Measurements from ENCODE around the gene MAP3K4. TPM values are rescaled to one million over a fixed set of nuclear protein-coding genes. Genes with fewer than 3 reads are reported as not detected.

MAP3K4 gene
- total RNA-seq, result 25.5 to 34.1 TPM (median 33.2 TPM) in 3 replicates
- long read RNA-seq, full-length matches to known transcripts, result 9 of 15 reads
- long read RNA-seq, partial matches to known transcripts, result 5 of 15 reads
- long read RNA-seq, other reads (novel, unspliced or antisense), result 1 of 15 reads

- peaks cover 11% of the 10 kb centered on the region for H3K9me3 Mint-ChIP-seq (ENCODE audit: low read depth)
- H3K27ac Mint-ChIP-seq (ENCODE audit: unreplicated experiment), result peak within 1 kb of the TSS; percentile 89
- peak; percentile 92 for DNase-seq (ENCODE audit: low spot score)
- H3K4me3 Mint-ChIP-seq (ENCODE audit: unreplicated experiment), result peak within 1 kb of the TSS; percentile 82
- H3K4me1 Mint-ChIP-seq (ENCODE audit: low read depth), result peaks cover 29% of the 10 kb centered on the region
- peak; percentile 21 for TF ChIP-seq CTCF (IDR thresholded peaks at IDR 0.05)
- no peaks in the 10 kb centered on the region for H3K36me3 Mint-ChIP-seq (ENCODE audit: low read depth)
- no peaks in the 10 kb centered on the region for H3K27me3 Mint-ChIP-seq (ENCODE audit: low read depth)
Observed at GRCh38 chr6:160991406-160992060, at the start of gene MAP3K4. TSS of gene MAP3K4 (plus strand) at chr6:160991769. CDS start at chr6:160991932, 163 bp downstream.

GRCh38 chr6:160943997-160944396 is 47.6 kb upstream of the MAP3K4 start:
- Mint-ChIP-seq H3K9me3 (ENCODE audit: low read depth) (no peaks in the 10 kb centered on the region), H3K4me3 (ENCODE audit: unreplicated experiment) (no peak overlapping the region), H3K4me1 (ENCODE audit: low read depth) (no peaks in the 10 kb centered on the region), H3K27ac (ENCODE audit: unreplicated experiment) (no peak overlapping the region), H3K36me3 (ENCODE audit: low read depth) (no peaks in the 10 kb centered on the region), H3K27me3 (ENCODE audit: low read depth) (no peaks in the 10 kb centered on the region)
- no peak for DNase-seq (ENCODE audit: low spot score)
- no peak for TF ChIP-seq CTCF (IDR thresholded peaks at IDR 0.05)

GRCh38 chr6:160945516-160946177 is 45.9 kb upstream of the MAP3K4 start:
- H3K36me3 Mint-ChIP-seq (ENCODE audit: low read depth), result no peaks in the 10 kb centered on the region
- no peak overlapping the region for H3K27ac Mint-ChIP-seq (ENCODE audit: unreplicated experiment)
- no peak for DNase-seq (ENCODE audit: low spot score)
- no peak for TF ChIP-seq CTCF (IDR thresholded peaks at IDR 0.05)
- H3K4me1 Mint-ChIP-seq (ENCODE audit: low read depth), result peaks cover 12% of the 10 kb centered on the region
- no peak overlapping the region for H3K4me3 Mint-ChIP-seq (ENCODE audit: unreplicated experiment)
- H3K9me3 Mint-ChIP-seq (ENCODE audit: low read depth), result no peaks in the 10 kb centered on the region
- no peaks in the 10 kb centered on the region for H3K27me3 Mint-ChIP-seq (ENCODE audit: low read depth)

GRCh38 chr6:160949531-160949930 is 42.0 kb upstream of the MAP3K4 start:
- DNase-seq (ENCODE audit: low spot score), result no peak
- Mint-ChIP-seq H3K4me3 (ENCODE audit: unreplicated experiment) (peak overlapping the region; percentile 43), H3K9me3 (ENCODE audit: low read depth) (no peaks in the 10 kb centered on the region), H3K27ac (ENCODE audit: unreplicated experiment) (peak overlapping the region; percentile 89), H3K4me1 (ENCODE audit: low read depth) (peaks cover 40% of the 10 kb centered on the region), H3K36me3 (ENCODE audit: low read depth) (no peaks in the 10 kb centered on the region), H3K27me3 (ENCODE audit: low read depth) (no peaks in the 10 kb centered on the region)
- no peak for TF ChIP-seq CTCF (IDR thresholded peaks at IDR 0.05)

- peaks cover 40% of the 10 kb centered on the region for H3K4me1 Mint-ChIP-seq (ENCODE audit: low read depth)
- TF ChIP-seq CTCF (IDR thresholded peaks at IDR 0.05), result no peak
- DNase-seq (ENCODE audit: low spot score), result no peak
- no peaks in the 10 kb centered on the region for H3K9me3 Mint-ChIP-seq (ENCODE audit: low read depth)
- peak overlapping the region; percentile 89 for H3K27ac Mint-ChIP-seq (ENCODE audit: unreplicated experiment)
- H3K4me3 Mint-ChIP-seq (ENCODE audit: unreplicated experiment), result peak overlapping the region; percentile 43
- H3K36me3 Mint-ChIP-seq (ENCODE audit: low read depth), result no peaks in the 10 kb centered on the region
- no peaks in the 10 kb centered on the region for H3K27me3 Mint-ChIP-seq (ENCODE audit: low read depth)
Observed at GRCh38 chr6:160950507-160950906, 41.1 kb upstream of the MAP3K4 start.

All from chondrocyte (in vitro differentiated cells).